WTC11 (cell line): ENCODE data around the gene IGFBP5. TPM values are rescaled to one million over a fixed set of nuclear protein-coding genes. Genes with fewer than 3 reads are reported as not detected.

Source experiments
- ATAC-seq: fragments of 200-7000 bp; cut with Tn5 transposase; 2 replicates; pipeline ENCODE4 v1.10.0; 2021; ENCODE audit warnings: mild to moderate bottlenecking, moderate library complexity
- CTCF ChIA-PET: fragments of 300-600 bp; sonication (Branson Sonifier 250); formaldehyde crosslinking; loops from one replicate; lab custom pipeline; 2021; ENCODE audit warnings: antibody characterized with exemption; lab: Charles Lee
- POLR2A ChIA-PET: fragments of 350-600 bp; sonication (Branson Sonifier 250); formaldehyde crosslinking; loops from one replicate; lab custom pipeline; 2021; ENCODE audit warnings: antibody characterized with exemption; lab: Charles Lee
- DNase-seq: peaks from one replicate; pipeline ENCODE4 v3.0.0; 2021; ENCODE audit warnings: low spot score
- H3K27ac Mint-ChIP-seq: 2 replicates; pipeline ENCODE4 v1.8.0; 2021; ENCODE audit warnings: mixed read lengths
- H3K27me3 Mint-ChIP-seq: 2 replicates; pipeline ENCODE4 v1.8.0; 2021; ENCODE audit warnings: low read depth, mild to moderate bottlenecking, moderate library complexity, mixed read lengths
- H3K36me3 Mint-ChIP-seq: 2 replicates; pipeline ENCODE4 v1.8.0; 2021; ENCODE audit warnings: mixed read lengths
- H3K4me1 Mint-ChIP-seq: 2 replicates; pipeline ENCODE4 v1.8.0; 2022; ENCODE audit warnings: mixed read lengths
- H3K4me3 Mint-ChIP-seq: 2 replicates; pipeline ENCODE4 v1.8.0; 2021; ENCODE audit warnings: mild to moderate bottlenecking, moderate library complexity, mixed read lengths
- H3K9me3 Mint-ChIP-seq: 2 replicates; pipeline ENCODE4 v1.8.0; 2021; ENCODE audit warnings: mixed read lengths
- ATF1 ChIP-seq: sonication (generic); formaldehyde crosslinking; IDR thresholded peaks from 2 replicates; pipeline ENCODE4 v1.8.1; 2023; ENCODE audit warnings: mild to moderate bottlenecking, moderate library complexity, missing genetic modification reagents
- FOXK1 ChIP-seq: sonication (generic); formaldehyde crosslinking; IDR thresholded peaks from 2 replicates; pipeline ENCODE4 v1.8.0; 2022; ENCODE audit warnings: mild to moderate bottlenecking, moderate library complexity, missing genetic modification reagents
- HMGA2 ChIP-seq: fragments of 250-450 bp; sonication (Bioruptor Pico); IDR thresholded peaks from 2 replicates; pipeline ENCODE4 v1.4.0; 2021; ENCODE audit warnings: mild to moderate bottlenecking, moderate library complexity
- HMGXB4 ChIP-seq: sonication (generic); formaldehyde crosslinking; IDR thresholded peaks from 2 replicates; pipeline ENCODE4 v1.8.1; 2023; ENCODE audit warnings: mild to moderate bottlenecking, moderate library complexity, missing genetic modification reagents
- IRF1 ChIP-seq: sonication (generic); formaldehyde crosslinking; IDR thresholded peaks from 2 replicates; pipeline ENCODE4 v1.8.0; 2023; ENCODE audit warnings: missing genetic modification reagents
- IRF2 ChIP-seq: sonication (generic); formaldehyde crosslinking; IDR thresholded peaks from 2 replicates; pipeline ENCODE4 v1.8.0; 2022; ENCODE audit warnings: low read depth, missing genetic modification reagents, borderline replicate concordance
- MXD4 ChIP-seq: fragments of 250-450 bp; sonication (Bioruptor Pico); IDR thresholded peaks from 2 replicates; pipeline ENCODE4 v1.8.0; 2021; ENCODE audit warnings: mild to moderate bottlenecking, moderate library complexity, borderline replicate concordance
- OVOL2 ChIP-seq: fragments of 250-450 bp; sonication (Bioruptor Pico); IDR thresholded peaks from 2 replicates; pipeline ENCODE4 v1.9.0; 2021; ENCODE audit warnings: mild to moderate bottlenecking, borderline replicate concordance
- RORB ChIP-seq: fragments of 250-450 bp; sonication (Bioruptor Pico); IDR thresholded peaks from 2 replicates; pipeline ENCODE4 v1.9.0; 2021; ENCODE audit warnings: mild to moderate bottlenecking
- SOX15 ChIP-seq: fragments of 250-450 bp; sonication (Bioruptor Pico); IDR thresholded peaks from 2 replicates; pipeline ENCODE4 v1.9.0; 2021; ENCODE audit warnings: mild to moderate bottlenecking
- TEAD1 ChIP-seq: sonication (generic); formaldehyde crosslinking; IDR thresholded peaks from 2 replicates; pipeline ENCODE4 v1.8.0; 2022; ENCODE audit warnings: mild to moderate bottlenecking, missing genetic modification reagents
- TEAD4 ChIP-seq: sonication (generic); formaldehyde crosslinking; IDR thresholded peaks from 2 replicates; pipeline ENCODE4 v1.8.0; 2022; ENCODE audit warnings: mild to moderate bottlenecking, missing genetic modification reagents
- TP53 ChIP-seq: sonication (generic); formaldehyde crosslinking; IDR thresholded peaks from 2 replicates; pipeline ENCODE4 v1.8.1; 2023; ENCODE audit warnings: mild to moderate bottlenecking, missing genetic modification reagents
- ZNF263 ChIP-seq: sonication (generic); formaldehyde crosslinking; IDR thresholded peaks from 2 replicates; pipeline ENCODE4 v1.8.1; 2022; ENCODE audit warnings: low read depth, mild to moderate bottlenecking, moderate library complexity, missing genetic modification reagents
- total RNA-seq: library from RNA; stranded (reverse); gene quantifications from 3 replicates; pipeline ENCODE4 v1.2.3, GENCODE V29; 2021
- TF ChIP-seq, protein P1 (sequence below): fragments of 250-450 bp; sonication (Bioruptor Pico); IDR thresholded peaks from 2 replicates; pipeline ENCODE4 v1.9.0; 2021; ENCODE audit warnings: mild to moderate bottlenecking
- TF ChIP-seq, protein P2 (sequence below): sonication (generic); formaldehyde crosslinking; IDR thresholded peaks from 2 replicates; pipeline ENCODE4 v1.8.0; 2022; ENCODE audit warnings: mild to moderate bottlenecking, missing genetic modification reagents
- TF ChIP-seq, protein P3 (sequence below): fragments of 200-600 bp; IDR thresholded peaks from 2 replicates; pipeline ENCODE4 v1.8.0; 2022; ENCODE audit warnings: antibody characterized with exemption
- TF ChIP-seq, protein P4 (sequence below): sonication (generic); formaldehyde crosslinking; IDR thresholded peaks from 2 replicates; pipeline ENCODE4 v1.8.1; 2023; ENCODE audit warnings: mild to moderate bottlenecking, missing genetic modification reagents
- TF ChIP-seq, protein P5 (sequence below): sonication (generic); formaldehyde crosslinking; IDR thresholded peaks from 2 replicates; pipeline ENCODE4 v1.8.1; 2023; ENCODE audit warnings: mild to moderate bottlenecking, missing genetic modification reagents, moderate library complexity

IGFBP5 gene
- total RNA-seq, 1 experiment from 2014 or later: 5.3 TPM

GRCh38 chr2:216644842-216645635, 50.3 kb downstream of the IGFBP5 start:
- peaks cover 75% of the 10 kb centered on the region for H3K36me3 Mint-ChIP-seq
- DNase-seq (no peak), ATAC-seq (no peak; the same call in 1 of the 2 replicates)
- peak overlapping the region; percentile 75; the same call in 1 of the 2 replicates for H3K27ac Mint-ChIP-seq
- H3K9me3 Mint-ChIP-seq: peaks cover 12% of the 10 kb centered on the region
- TF ChIP-seq, protein P1, sequence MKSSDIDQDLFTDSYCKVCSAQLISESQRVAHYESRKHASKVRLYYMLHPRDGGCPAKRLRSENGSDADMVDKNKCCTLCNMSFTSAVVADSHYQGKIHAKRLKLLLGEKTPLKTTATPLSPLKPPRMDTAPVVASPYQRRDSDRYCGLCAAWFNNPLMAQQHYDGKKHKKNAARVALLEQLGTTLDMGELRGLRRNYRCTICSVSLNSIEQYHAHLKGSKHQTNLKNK (CRISPR knock-in tag): no peak
- TF ChIP-seq TP53 (no peak), RORB (CRISPR knock-in tag) (no peak), TEAD4 (CRISPR knock-in tag) (no peak), ATF1 (CRISPR knock-in tag) (no peak), HMGA2 (no peak), ZNF263 (CRISPR knock-in tag) (no peak), IRF2 (CRISPR knock-in tag) (no peak), MXD4 (CRISPR knock-in tag) (no peak), FOXK1 (no peak), SOX15 (CRISPR knock-in tag) (no peak), HMGXB4 (CRISPR knock-in tag) (no peak), IRF1 (CRISPR knock-in tag) (no peak), TEAD1 (CRISPR knock-in tag) (no peak), OVOL2 (CRISPR knock-in tag) (no peak)
- TF ChIP-seq, protein P2, sequence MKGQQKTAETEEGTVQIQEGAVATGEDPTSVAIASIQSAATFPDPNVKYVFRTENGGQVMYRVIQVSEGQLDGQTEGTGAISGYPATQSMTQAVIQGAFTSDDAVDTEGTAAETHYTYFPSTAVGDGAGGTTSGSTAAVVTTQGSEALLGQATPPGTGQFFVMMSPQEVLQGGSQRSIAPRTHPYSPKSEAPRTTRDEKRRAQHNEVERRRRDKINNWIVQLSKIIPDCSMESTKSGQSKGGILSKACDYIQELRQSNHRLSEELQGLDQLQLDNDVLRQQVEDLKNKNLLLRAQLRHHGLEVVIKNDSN (CRISPR knock-in tag): no peak
- TF ChIP-seq, protein P3, sequence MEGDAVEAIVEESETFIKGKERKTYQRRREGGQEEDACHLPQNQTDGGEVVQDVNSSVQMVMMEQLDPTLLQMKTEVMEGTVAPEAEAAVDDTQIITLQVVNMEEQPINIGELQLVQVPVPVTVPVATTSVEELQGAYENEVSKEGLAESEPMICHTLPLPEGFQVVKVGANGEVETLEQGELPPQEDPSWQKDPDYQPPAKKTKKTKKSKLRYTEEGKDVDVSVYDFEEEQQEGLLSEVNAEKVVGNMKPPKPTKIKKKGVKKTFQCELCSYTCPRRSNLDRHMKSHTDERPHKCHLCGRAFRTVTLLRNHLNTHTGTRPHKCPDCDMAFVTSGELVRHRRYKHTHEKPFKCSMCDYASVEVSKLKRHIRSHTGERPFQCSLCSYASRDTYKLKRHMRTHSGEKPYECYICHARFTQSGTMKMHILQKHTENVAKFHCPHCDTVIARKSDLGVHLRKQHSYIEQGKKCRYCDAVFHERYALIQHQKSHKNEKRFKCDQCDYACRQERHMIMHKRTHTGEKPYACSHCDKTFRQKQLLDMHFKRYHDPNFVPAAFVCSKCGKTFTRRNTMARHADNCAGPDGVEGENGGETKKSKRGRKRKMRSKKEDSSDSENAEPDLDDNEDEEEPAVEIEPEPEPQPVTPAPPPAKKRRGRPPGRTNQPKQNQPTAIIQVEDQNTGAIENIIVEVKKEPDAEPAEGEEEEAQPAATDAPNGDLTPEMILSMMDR: no peak
- TF ChIP-seq, protein P4, sequence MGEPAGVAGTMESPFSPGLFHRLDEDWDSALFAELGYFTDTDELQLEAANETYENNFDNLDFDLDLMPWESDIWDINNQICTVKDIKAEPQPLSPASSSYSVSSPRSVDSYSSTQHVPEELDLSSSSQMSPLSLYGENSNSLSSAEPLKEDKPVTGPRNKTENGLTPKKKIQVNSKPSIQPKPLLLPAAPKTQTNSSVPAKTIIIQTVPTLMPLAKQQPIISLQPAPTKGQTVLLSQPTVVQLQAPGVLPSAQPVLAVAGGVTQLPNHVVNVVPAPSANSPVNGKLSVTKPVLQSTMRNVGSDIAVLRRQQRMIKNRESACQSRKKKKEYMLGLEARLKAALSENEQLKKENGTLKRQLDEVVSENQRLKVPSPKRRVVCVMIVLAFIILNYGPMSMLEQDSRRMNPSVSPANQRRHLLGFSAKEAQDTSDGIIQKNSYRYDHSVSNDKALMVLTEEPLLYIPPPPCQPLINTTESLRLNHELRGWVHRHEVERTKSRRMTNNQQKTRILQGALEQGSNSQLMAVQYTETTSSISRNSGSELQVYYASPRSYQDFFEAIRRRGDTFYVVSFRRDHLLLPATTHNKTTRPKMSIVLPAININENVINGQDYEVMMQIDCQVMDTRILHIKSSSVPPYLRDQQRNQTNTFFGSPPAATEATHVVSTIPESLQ (CRISPR knock-in tag): no peak
- TF ChIP-seq, protein P5, sequence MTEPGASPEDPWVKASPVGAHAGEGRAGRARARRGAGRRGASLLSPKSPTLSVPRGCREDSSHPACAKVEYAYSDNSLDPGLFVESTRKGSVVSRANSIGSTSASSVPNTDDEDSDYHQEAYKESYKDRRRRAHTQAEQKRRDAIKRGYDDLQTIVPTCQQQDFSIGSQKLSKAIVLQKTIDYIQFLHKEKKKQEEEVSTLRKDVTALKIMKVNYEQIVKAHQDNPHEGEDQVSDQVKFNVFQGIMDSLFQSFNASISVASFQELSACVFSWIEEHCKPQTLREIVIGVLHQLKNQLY: no peak
- peaks cover 67% of the 10 kb centered on the region for H3K4me1 Mint-ChIP-seq
- POLR2A ChIA-PET: interaction anchor here (0.9 kb wide), 1 partner anchor 38 kb away, joined by 3 read pairs; no protein-coding TSS in a partner anchor
- no peak overlapping the region for H3K4me3 Mint-ChIP-seq
- no peaks in the 10 kb centered on the region for H3K27me3 Mint-ChIP-seq
- CTCF ChIA-PET: interaction anchor here (0.6 to 2.2 kb wide), 3 partner anchors 21 to 126 kb away, joined by 3 to 9 read pairs (median 3); no protein-coding TSS in a partner anchor
